Pancreas (tissue), 10 donors: ENCODE results near the gene POLR3B. TPM values are rescaled to one million over a fixed set of nuclear protein-coding genes. Genes with fewer than 3 reads are reported as not detected.
"Not testable (repeated sequence)": the region's sequence is repeated elsewhere in the genome, so short reads cannot be mapped to it uniquely, and the experiment has no call there.

ENCODE experiments used
- ATAC-seq, 4 donors: fragments of 200-7000 bp; cut with Tn5 transposase; one replicate each; pipeline versions ENCODE4 v1.8.0 to v1.9.1; 2020; ENCODE audit warnings: mild to moderate bottlenecking in 4 of 4, moderate library complexity in 4 of 4
- DNase-seq, 6 donors: peaks; one replicate each; pipeline ENCODE4 v3.0.0-alpha.2; 2020
- FAIRE-seq: peaks from 2 replicates; lab custom pipeline; 2012; peaks lifted over from hg19 to GRCh38; lab: Jason Lieb, UNC
- H3K27ac ChIP-seq, 4 donors: fragments of 200-600 bp; sonication (generic); 1 replicate in 3 of 4; 2 replicates in 1 of 4; pipeline versions ENCODE4 v1.5.0 to v1.8.0; 2020
- H3K27me3 ChIP-seq, 4 donors: fragments of 200-600 bp; one replicate each; pipeline ENCODE4 v1.8.0; 2021
- H3K36me3 ChIP-seq, 3 donors: fragments of 200-600 bp; sonication (generic) in 1 of 3; one replicate each; pipeline versions ENCODE4 v1.5.0 to v1.8.0; 2020 to 2021
- H3K4me1 ChIP-seq, 3 donors: fragments of 200-600 bp; one replicate each; pipeline ENCODE4 v1.8.0; 2021
- H3K4me3 ChIP-seq, 4 donors: fragments of 200-600 bp; sonication (generic) in 2 of 4; one replicate each; pipeline versions ENCODE4 v1.5.0 to v1.8.0; 2020 to 2021
- H3K9me3 ChIP-seq, 4 donors: fragments of 200-600 bp; one replicate each; pipeline ENCODE4 v1.8.0; 2021
- WGBS, 2 donors: extraction: QIAGEN DNeasy Blood & Tissue Kit; methylation state at CpG; one replicate each; pipeline ENCODE4 v1.1.7; 2013; 5-methylcytosine and 5-hydroxymethylcytosine counted together
- intact Hi-C, 3 donors: fragments of 100-400 bp; cut with DNase I; formaldehyde crosslinking; loops; one replicate each; pipeline versions ENCODE4 v1.11.1 to v1.14.2; 2022
- polyA plus RNA-seq, 2 donors: library from polyadenylated mRNA; stranded (reverse); fragments of 200-250 nt; gene quantifications; one replicate each; pipeline ENCODE4 v1.2.3, GENCODE V29; 2013
- total RNA-seq, 6 donors: library from RNA; stranded (reverse); fragmentation: NEBNext Ultra II Directional in 4 of 6; extraction: Animal tissue kit (Norgen Biotek cat#: 25700) in 4 of 6; gene quantifications; one replicate each; pipeline versions ENCODE4 v1.2.1 to v1.2.4, GENCODE V29; 2021 to 2023
- TF ChIP-seq, protein P1 (sequence below), 4 donors: fragments of 200-600 bp; sonication (generic) in 3 of 4; IDR thresholded peaks; one replicate each; pipeline versions ENCODE4 v1.5.0 to v1.8.0; 2021; ENCODE audit warnings: antibody characterized with exemption in 4 of 4
- donor health status: healthy with polysubstance abuse.
- donor health status: DM: no; HTN: no; CAD: no; lungs with moderate emphysema.
- donor health status: DM: no; HTN: no; CAD: no.
- donor health status: control.
- donor health status: control.
- donor health status: Bipolar disorder and iron deficiency.
- donor health status: DM: yes; HTN: yes; CAD: no.
- donor health status: DM: no; HTN: no; CAD: no.
- donor health status: DM: no; HTN: no; CAD: no.
- donor health status: DM: yes; HTN: yes; CAD: no.

The POLR3B gene
- total and polyA plus RNA-seq, 8 donors, result 1.9 to 7.9 (median 4.8) TPM

- peak in 2 of 4 donors; percentile 58 to 65 for ATAC-seq
- TF ChIP-seq, protein P1, sequence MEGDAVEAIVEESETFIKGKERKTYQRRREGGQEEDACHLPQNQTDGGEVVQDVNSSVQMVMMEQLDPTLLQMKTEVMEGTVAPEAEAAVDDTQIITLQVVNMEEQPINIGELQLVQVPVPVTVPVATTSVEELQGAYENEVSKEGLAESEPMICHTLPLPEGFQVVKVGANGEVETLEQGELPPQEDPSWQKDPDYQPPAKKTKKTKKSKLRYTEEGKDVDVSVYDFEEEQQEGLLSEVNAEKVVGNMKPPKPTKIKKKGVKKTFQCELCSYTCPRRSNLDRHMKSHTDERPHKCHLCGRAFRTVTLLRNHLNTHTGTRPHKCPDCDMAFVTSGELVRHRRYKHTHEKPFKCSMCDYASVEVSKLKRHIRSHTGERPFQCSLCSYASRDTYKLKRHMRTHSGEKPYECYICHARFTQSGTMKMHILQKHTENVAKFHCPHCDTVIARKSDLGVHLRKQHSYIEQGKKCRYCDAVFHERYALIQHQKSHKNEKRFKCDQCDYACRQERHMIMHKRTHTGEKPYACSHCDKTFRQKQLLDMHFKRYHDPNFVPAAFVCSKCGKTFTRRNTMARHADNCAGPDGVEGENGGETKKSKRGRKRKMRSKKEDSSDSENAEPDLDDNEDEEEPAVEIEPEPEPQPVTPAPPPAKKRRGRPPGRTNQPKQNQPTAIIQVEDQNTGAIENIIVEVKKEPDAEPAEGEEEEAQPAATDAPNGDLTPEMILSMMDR (IDR thresholded peaks at IDR 0.05), result no peak
- H3K27ac ChIP-seq, result no peak overlapping the region
- 78 to 83% methylated on average over 6 of the region's 6 CpGs for WGBS, 2 donors
- peaks cover 0 to 17% (median 8%) of the 10 kb centered on the region in 3 donors for H3K36me3 ChIP-seq
- DNase-seq, result no peak
- H3K9me3 ChIP-seq, result no peaks in the 10 kb centered on the region
- FAIRE-seq, result no peak
- H3K27me3 ChIP-seq, result no peaks in the 10 kb centered on the region
- no peaks in the 10 kb centered on the region for H3K4me1 ChIP-seq
- H3K4me3 ChIP-seq, result no peak overlapping the region
- intact Hi-C loops, result no loop called here
These were observed 12.2 kb downstream of the POLR3B start for GRCh38 chr12:106369624-106370346.

- ATAC-seq (no peak), DNase-seq (no peak), FAIRE-seq (no peak)
- no peaks in the 10 kb centered on the region for H3K9me3 ChIP-seq
- 70 to 75% methylated on average over 4 of the region's 4 CpGs for WGBS, 2 donors
- intact Hi-C loops, result no loop called here
- peaks cover 0 to 34% (median 3%) of the 10 kb centered on the region in 3 donors for H3K36me3 ChIP-seq
- no peaks in the 10 kb centered on the region for H3K27me3 ChIP-seq
- no peaks in the 10 kb centered on the region for H3K4me1 ChIP-seq
- TF ChIP-seq, protein P1 (IDR thresholded peaks at IDR 0.05), result no peak
- H3K27ac ChIP-seq, result no peak overlapping the region
- no peak overlapping the region for H3K4me3 ChIP-seq
These were observed 21.2 kb downstream of the POLR3B start for GRCh38 chr12:106378788-106379187.

DNA sequence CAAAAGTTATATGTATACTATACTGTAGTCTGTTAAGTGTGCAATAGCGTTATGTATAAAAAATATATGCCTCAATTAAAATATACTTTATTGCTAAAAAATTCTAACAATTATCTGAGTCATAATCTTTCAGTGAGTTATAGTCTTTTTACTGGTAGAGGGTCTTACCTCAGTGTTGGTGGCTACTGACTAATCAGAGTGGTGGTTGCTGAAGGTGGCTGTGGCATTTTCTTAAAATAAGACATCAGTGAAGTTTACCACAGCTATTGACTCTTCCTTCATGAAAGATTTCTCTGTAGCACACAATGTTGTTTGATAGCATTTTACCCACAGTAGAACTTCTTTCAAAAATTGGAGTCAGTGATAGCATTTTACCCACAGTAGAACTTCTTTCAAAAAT lies 23.4 kb downstream of the POLR3B start:
- no peak for ATAC-seq
- H3K4me1 ChIP-seq, result no peaks in the 10 kb centered on the region
- no peaks in the 10 kb centered on the region for H3K9me3 ChIP-seq
- H3K27me3 ChIP-seq, result no peaks in the 10 kb centered on the region
- DNase-seq, result no peak
- TF ChIP-seq, protein P1 (IDR thresholded peaks at IDR 0.05), result no peak
- no peak for FAIRE-seq
- H3K4me3 ChIP-seq, result no peak overlapping the region
- intact Hi-C loops, result loop anchor here in 2 of 3 donors (10.0 kb wide), 1 partner anchor 534 kb away; no protein-coding TSS in a partner anchor
- 98 to 100% methylated on average over 1 of the region's 1 CpG for WGBS, 2 donors
- peaks cover 0 to 32% (median 3%) of the 10 kb centered on the region in 3 donors for H3K36me3 ChIP-seq
- no peak overlapping the region for H3K27ac ChIP-seq

DNA sequence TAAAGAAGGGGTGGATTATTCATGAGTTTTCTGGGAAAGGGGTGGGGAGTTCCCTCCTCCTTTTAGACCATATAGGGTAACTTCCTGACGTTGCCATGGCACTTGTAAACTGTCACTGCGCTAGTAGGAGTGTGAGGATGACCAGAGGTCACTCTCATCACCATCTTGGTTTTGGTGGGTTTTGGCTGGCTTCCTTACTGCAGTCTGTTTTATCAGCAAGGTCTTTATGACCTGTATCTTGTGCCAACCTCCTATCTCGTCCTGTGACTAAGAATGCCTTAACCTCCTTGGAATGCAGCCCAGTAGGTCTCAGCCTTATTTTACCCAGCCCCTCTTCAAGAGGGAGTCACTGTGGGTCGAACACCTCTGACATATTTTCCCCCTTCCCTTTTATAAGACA lies 24.3 kb downstream of the POLR3B start:
- not testable (repeated sequence) for DNase-seq, H3K4me3 ChIP-seq, H3K27ac ChIP-seq, ATAC-seq, H3K9me3 ChIP-seq, H3K4me1 ChIP-seq, FAIRE-seq, H3K27me3 ChIP-seq
- WGBS, 2 donors, result 81 to 86% methylated on average over 4 of the region's 4 CpGs
- H3K36me3 ChIP-seq, result peaks cover 0 to 23% (median 3%) of the 10 kb centered on the region in 3 donors
- intact Hi-C loops, result loop anchor here in 2 of 3 donors (10.0 kb wide), 1 partner anchor 533 kb away; no protein-coding TSS in a partner anchor

DNA sequence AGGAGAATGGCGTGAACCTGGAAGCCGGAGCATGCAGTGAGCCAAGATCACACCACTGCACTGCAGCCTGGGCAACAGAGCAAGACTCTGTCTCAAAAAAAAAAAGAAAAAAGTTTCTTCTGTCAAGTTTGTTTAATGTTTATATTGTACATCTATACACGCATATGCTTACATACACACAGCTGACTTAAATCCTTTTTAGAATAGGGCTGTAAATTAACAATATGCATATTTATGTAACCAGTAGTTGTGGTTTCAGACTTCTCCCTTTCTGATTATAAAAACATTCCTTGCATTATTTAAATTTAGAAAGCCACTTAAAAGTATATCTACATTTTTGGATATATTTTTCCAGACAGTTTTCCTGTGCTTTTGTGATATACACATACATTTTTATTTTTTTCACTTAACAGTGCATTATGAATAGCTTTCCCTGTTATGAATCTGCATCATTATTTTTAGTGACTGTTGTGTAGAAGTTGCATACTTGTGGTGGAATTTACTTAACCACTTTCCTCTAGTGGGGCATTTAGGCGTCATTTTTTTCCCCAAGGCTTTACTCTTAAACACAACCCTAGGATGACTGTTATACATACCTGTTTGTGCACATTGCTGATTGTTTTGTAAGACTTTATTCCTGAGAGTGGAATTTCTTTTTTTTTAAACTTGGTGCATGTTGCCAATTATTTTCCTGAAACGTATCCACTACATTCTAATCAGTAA lies 29.4 kb downstream of the POLR3B start:
- Histone ChIP-seq H3K9me3 (no peaks in the 10 kb centered on the region), H3K27ac (no peak overlapping the region), H3K4me1 (no peaks in the 10 kb centered on the region), H3K27me3 (no peaks in the 10 kb centered on the region), H3K4me3 (no peak overlapping the region), H3K36me3 (no peaks in the 10 kb centered on the region)
- intact Hi-C loops, result loop anchor here in 2 of 3 donors (10.0 kb wide), 1 partner anchor 528 kb away; no protein-coding TSS in a partner anchor
- 80 to 86% methylated on average over 5 of the region's 5 CpGs for WGBS, 2 donors
- DNase-seq (no peak), FAIRE-seq (no peak), ATAC-seq (no peak)
- TF ChIP-seq, protein P1 (IDR thresholded peaks at IDR 0.05), result no peak
